8988T (cell line): ENCODE measurements around the gene GPM6B.

Experiments
- DNase-seq: peaks from one replicate; pipeline ENCODE4 v3.0.0; 2011

GPM6B gene

DNA sequence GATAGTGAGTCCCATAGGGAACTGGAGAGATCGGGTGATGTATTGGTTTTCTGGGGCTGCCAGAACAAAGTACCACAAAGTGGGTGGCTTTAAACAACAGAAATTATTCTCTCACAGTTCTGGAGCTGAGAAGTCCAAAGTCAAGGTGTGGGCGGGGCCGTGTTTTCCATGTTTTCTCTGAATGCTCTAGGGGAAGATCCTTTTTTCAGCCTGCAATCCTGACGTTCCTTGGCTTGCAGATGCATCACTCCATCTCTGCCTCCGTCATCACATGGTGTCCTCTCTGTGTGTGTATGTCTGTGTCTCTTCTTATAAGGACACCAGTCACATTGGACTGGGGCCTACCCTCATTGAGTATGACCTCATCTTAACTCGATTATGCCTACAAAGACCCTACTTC is 7.9 kb upstream of the GPM6B start:
- no peak for DNase-seq

DNA sequence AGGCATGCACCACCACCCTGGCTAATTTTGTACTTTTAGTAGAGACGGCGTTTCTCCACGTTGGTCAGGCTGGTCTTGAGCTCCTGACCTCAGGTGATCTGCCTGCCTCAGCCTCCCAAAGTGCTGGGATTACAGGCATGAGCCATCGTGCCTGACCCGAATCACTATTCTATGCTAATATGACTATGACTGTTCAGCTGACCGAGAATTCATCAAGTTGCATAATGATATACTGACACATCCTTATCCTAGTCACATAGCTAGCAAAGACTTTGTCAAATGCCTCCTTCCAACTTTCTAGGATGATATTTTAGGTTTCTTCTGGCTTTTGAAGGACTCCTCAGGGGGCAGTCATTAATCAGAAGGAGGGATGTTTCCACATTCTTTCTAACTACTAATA is 4.8 kb upstream of the GPM6B start:
- no peak for DNase-seq

DNA sequence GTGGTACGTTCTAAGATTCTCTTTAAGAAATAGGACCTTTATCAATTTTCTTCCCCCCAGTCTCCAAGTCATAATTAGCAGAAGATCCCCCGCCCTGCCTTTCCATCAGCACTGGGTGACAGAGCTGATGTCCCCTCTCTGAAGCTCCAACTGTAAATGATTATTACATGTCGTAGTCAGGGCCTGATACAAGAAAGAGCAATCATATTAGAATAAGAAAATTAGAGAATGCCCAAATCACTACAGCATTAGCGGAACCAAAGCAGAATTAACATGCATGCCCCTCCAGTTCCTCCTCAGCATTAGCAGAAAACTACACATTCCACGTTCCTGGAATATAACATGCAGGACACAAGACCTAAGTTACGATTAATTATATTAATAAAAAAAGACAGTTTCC is 717 bp downstream of the GPM6B start:
- no peak for DNase-seq

DNA sequence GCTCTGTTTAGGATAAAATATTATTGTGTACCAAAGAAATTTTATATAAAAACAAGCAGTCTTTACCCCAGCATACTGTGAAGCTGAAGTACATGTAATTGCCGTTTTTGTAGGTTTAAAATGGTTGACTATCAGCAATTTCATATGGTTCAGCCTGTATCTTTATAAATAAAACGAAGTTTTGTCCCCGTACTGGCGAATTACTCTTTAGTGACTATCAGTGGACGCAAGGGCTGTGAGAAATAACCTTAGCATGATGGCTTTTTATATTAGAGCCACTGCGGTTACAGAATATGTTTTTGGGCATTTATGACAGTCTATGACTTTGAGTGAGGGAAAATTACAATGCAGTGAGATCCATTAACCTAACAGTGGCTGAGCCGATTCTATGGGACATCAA is 1.2 kb downstream of the GPM6B start:
- DNase-seq: no peak

DNA sequence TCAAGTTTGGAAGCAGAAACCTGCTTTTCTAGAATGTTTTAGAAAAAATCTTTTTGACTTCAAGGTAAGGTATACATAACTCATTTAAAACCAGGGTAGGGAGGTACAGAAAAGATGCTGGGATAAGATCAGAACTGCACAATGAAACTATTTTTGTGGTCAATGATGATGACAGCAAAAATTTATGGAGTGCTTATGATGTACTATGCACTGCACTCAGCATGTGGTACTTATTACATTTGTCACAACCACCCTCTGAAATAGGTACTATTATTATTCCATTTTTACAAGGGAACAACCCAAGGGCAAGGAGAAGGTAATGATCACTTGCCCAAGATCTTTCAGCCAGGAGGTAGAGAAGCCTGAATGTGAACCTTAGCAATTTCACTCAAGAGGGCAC is 8.0 kb downstream of the GPM6B start:
- DNase-seq: no peak

DNA sequence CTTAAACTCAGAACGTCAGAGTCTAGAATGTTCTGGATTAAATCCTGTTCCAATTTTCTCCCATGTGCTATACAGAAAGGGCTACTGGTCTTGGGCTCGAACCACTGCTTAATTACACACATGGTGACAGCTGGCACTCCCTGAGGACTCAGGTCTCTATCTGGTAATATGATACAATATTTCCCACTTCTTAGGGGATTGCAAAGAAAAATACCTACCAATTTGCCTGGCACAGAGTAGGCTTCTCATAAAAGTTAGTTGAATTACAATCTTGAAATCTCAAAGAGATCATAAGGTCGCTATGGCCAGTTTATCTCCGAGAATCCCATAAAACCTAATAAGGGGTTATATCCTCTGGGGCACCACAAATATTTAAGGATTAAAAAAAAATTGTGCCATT is 8.6 kb downstream of the GPM6B start:
- DNase-seq: no peak

DNA sequence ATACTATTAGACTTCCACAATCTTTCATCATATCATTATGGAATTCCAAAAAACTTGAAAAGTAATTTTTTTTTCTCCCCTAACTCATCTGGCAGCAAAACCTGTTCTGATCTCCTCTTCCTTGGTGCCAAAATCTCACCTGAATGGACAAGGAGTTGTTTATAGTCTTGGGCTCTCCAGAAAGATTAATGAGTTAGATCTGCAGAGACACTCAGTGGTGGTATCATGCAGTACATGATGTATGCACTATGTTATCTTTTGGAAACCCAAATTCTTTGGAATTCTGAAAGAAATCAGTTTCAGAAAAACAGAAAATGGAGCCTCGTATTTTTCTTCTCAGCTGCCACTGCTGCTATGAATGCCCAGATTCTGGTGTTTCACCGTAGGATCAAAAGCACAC is 11.7 kb downstream of the GPM6B start:
- DNase-seq: no peak

DNA sequence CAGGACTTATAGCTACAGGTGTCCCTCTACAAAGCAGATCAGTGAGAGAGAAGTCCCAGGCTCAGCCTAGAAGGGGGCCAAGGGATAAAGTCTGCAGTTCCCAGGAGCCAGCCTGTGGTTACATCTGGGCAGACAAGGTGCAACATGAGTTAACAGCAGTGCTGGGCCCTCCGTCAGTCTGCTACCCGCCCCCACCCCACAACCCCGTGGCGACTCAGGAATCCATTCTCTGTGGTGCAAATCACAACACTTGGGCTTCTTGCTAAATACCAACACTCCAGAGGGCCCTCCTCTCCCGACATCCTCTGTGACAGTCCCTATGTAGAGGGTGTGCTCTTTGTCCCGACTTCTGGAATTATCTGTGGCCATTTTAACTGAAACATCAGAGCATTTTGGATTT is 13.8 kb downstream of the GPM6B start:
- DNase-seq: no peak

DNA sequence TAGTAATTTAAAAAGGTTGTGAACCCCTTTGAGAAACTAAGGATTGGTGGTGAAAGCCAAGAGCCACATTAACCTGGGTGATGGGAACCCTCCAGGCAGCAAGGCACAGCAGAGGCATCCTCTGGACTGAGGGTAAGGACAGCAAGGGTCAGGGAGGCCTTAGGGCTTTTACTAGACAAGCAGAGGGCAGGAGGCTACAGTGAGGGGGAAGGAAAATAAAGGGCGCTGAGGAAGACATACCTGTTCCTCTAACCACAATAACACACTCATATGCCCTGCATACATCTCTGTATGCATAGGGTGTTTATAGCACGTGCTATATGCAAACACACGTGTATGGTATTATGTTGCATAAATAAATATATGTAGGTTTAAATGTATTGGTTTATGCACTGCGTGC is 18.7 kb downstream of the GPM6B start:
- no peak for DNase-seq

DNA sequence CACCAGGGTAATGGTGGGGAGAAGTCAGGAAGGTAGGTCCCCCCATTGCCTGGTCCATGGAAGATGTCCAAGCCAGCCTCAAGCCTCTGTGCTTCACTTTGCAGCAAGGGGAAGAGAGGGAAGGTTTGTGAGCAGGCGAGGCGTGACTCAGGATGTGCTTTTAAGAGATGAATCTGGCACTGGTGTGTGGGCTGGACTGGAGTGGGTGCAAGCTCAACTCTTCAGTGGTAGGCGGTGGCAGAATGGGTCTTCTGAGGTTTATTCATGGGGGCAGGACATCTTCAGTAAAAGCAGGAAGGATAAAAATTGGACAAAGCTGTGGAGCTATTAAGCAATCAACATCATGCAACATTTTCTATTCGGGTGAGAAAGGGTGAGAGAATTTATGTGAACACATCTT is 19.4 kb downstream of the GPM6B start:
- no peak for DNase-seq

DNA sequence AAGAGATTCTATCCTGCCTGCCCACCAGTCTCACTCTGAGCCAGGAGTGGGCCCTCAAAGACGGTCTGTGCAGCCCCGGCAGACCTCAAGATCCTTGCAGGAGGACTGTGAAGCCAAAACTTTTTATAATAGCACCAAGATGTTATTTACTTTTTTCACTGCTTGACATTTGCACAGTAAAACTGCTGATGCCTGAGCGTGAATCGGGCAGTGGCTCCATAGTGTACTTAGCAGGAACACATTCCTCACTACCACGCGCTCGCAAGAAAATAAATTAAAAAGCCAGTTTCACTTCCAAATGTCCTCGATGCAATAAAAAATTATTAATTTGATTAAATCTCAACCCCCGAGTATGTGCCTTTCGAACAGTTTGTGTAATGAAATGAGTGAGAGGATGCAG is 22.5 kb downstream of the GPM6B start:
- no peak for DNase-seq

DNA sequence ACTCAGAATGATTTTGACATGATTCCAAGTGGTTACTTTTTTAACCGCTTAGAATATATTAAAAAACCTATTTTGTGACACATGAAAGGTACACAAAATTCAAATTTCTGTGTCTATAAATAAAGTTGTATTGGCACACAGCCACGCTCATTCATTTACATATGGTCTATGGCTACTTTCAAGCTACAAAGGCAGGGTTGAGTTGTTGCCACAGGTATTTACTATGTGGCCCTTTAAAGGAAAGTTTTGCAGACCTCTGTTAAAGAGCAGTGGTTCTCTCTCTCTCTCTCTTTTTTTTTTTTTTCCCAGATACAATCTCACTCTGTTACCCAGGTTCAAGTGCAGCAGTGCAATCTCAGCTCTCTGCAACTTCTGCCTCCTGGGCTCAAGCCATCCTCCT is 23.0 kb downstream of the GPM6B start:
- DNase-seq: no peak

DNA sequence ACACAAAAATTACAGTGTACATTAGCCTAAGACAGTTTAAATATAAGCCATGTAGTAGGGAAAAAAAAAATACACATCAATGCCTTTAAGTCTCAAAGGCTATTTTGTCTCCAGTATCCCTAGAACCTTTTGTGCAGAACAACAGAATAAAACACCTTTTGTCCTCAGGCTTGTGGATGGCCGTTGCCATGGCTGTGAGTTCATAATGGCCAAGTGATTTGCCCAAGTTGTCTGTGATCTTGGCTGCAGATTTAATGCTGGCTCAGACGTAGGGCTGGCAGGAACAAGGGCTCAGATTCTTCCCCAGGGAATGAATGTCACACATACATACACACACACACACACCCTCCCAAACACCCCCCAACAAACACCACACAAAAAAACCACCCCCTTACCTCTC is 25.3 kb downstream of the GPM6B start:
- no peak for DNase-seq

DNA sequence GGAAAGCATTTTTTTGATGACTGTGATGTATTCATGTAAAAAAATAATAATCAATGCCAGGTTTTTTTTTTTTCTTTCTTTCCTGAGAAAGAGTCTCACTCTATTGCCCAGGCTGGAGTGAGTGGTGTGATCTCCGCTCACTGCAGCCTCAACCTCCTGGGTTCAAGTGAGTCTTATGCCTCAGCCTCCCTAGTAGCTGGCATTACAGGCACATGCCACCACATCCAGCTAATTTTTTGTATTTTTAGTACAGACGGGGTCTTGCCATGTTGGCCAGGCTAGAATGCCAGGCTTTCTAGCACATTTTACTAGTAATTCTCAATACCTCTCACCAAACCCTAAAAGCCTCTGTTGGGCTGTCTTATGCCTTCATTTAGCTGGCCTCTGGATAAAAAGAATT is 25.7 kb downstream of the GPM6B start:
- no peak for DNase-seq

DNA sequence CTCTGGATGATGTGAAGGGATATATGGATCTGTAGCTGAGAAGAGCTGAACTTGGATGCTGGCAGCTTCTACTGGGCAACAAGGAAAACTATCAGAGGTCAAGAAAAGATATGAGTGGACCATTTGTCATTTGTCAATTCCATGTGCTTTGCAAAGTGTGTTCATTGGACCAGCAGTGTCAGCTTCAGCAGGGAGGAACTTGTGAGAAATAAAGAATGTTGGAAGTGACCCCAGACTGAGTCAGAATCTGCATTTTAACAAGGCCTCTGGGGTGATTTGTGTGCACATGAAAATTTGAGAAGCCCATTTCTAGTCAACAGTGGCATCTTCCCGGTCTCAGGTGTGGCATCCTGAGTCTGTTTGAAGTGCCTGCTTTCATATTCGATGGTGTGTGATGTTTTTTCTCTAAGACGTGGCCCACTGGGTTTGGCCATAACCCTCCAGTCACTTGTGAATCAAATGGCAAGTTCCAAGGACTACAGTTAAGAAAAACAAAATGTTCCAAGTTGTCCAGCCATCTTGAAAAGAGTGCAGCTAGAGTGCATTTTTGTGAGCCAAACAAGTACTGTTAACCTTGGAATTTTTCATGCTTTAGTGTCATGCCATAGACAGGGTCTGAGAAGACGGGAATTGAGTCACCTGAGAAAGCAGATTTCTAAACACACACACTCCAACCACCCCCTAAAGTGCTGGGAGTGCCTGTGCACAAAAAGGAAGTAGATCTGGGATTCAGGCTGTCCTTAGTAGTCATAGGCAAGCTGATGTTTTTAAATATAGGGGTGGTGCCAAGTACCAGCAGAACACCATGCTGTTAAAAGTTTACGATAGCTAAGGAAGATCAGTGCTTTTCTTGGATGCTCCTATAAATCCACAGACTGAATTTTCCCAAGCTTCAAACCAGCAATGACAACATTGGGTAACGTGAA is 26.4 kb downstream of the GPM6B start:
- no peak for DNase-seq

DNA sequence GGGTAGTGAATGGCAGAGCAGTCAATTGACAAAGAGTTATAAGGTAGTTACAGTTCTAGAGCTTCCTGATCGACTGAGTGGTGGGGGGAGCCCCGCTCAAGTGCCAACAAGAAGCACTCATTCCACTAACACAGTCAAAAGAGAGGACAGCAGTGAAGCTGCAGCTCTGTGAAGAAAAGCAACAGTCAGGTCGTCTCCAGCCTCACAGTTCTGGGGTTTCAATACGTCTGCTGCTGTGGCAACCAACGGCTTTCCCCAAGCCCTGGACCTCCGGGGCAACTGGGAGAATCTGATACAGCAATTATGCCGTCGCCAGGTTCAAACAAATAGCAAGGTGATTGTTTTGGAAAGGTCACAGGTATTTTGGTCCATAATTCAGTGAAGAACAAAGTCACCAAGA is 30.8 kb downstream of the GPM6B start:
- no peak for DNase-seq

DNA sequence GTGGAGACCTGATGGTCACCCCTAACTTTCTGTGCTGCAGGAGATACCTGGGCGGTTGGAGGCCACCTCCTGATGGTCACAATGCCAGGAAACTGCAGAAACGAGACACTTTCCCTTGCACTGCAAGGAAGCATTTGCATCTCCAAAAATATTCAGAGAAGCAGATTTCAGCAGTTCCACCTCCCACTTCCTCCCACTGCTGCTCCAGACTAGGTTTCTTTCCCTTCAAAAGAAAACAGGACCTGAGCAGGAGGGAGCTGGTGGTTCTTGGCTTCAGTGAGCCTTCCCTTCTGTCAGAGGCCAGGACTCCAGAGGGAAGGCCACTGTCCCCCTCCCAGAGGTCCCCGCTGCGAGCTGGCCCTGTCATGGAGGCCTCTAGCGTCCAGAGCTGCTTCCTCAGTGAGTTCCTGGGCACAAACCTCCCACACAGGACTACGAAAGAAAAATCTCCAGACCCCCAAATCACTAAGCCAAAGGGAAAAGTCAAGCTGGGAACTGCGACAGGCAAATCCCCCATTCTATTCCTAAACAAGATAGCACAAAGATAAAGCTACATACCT is 35.9 kb downstream of the GPM6B start:
- no peak for DNase-seq

DNA sequence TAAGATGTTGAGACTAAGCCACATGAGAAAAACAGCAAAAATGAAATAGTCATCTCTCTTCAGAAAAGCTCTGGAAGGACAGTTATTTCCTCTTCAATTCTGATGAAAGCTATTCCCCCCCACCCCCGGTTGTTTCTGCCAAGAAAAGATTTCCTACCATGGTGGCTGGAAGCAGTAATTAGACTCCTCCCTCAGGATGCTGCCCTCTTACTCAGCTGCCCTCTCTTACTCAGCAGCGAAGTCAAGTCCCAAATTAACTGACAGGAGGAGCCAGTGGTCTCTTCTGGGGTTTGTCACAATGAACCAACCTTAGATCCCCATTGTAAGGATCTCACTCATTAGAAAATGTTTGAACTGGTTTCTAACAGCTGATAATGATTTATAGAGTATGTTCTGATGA is 38.0 kb downstream of the GPM6B start:
- DNase-seq: no peak

DNA sequence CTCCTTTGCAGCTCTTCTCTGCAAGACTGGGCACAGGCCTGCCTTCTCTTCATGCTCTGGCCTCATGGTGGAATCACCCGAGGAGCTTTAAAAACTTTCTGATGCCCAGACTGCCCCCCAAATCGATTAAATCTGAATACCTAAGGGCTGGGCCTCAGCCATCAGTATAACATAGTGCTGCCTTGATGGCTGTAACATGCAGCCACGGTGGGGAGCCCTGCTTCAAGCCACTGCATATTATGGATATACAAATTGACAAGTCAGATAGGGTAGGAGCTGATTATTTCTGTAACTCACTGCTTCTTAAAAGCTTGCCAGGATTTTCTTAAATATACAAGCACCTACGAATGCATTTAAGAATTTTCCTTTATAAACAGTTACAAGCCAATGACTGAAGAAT is 40.5 kb downstream of the GPM6B start:
- no peak for DNase-seq

DNA sequence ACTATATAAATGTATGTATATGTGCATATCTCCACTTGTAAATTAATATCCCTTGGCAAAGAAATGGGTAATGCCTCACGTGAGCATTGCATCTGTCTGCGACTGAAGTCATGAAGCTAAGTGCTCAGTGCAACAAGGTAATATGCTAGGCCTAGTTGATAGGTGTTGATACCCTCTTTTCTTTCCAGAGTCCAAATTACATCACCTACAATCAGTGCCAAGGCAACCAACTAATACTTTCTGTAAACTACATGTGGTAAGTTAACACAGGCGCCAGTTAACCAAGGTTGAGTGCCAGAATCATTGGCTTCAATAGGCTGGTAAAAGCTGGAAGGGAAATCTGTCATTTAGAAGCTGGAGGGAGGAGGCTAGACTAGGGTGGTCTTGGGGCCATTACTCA is 41.1 kb downstream of the GPM6B start:
- no peak for DNase-seq

DNA sequence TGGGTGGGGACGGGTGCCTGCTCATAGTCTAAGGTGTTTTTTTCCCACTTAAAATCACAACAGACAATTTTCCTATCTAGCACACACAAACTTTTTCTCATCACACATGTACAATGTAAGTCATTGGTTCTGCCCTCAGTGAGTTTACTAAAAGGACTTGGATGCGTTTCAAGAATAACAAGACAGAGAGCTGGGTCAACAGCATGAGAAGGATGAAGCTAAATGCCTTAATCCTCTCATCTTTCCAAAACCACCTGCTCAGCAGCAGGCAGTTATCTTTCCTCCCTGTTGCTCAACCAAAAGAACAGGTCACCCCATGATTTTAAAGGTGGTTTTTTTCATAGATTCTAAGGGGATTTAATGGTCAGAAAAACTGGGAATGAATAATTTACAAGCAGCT is 42.2 kb downstream of the GPM6B start:
- DNase-seq: no peak

DNA sequence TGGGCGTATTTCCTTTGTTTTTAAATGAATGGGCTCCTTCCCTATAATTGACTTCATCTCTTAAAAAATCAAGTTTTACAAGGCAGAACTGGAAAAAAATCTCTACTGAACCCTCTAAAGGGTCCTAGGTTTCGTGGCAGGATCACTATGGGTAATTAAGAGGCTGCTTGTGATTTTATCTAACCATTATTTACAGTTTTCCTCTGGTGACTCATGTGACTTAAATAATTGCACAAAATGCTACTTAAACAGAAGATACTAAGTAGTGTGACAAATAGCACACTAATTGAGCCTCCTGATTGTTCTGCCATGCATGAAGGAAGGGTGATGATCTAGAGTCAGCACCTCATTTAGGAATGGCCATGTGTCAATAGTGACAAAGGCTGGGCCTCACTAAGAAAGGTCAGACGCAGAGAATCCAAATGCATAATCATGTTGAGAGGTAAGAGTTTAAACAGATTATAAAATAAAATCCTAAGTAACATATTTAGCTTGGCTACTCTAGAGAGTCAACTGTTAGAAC is 46.8 kb downstream of the GPM6B start:
- no peak for DNase-seq

DNA sequence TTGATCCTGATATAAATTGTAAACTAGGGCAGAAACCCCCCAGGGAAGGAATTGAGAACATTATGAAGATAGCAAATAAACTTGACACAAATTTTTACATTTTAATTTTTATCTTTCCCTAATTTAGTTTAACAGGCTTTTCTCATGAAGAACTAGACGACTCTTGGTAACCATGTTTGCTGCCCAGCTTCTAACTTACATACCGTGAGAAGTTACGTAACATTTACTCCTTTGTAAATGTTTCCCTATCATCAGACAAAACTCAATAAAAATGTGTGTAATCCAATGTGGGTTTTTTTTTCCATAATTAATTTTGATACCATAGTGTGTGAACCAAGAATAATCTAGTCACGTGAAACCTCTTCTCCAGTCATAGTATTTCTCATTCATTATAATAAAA is 48.0 kb downstream of the GPM6B start:
- no peak for DNase-seq

DNA sequence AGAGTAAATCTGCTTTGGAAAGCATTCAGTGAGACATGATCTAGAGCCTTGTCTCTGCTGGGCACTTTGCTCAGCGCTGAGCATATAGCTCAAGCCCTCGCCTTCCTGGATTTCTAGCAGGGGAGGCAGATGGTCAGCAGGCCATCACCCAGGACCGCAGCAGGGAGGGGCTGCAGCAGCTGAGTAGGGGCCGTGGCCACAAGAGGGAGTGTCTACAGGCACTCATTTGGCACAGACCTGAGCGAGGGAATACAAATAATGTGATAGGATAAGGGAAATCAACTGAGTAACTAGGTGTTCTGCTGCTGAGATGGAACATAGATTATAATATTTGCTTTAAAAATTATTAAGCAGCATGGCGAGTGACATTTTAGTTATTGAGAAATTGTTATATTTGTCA is 52.1 kb downstream of the GPM6B start:
- DNase-seq: no peak

DNA sequence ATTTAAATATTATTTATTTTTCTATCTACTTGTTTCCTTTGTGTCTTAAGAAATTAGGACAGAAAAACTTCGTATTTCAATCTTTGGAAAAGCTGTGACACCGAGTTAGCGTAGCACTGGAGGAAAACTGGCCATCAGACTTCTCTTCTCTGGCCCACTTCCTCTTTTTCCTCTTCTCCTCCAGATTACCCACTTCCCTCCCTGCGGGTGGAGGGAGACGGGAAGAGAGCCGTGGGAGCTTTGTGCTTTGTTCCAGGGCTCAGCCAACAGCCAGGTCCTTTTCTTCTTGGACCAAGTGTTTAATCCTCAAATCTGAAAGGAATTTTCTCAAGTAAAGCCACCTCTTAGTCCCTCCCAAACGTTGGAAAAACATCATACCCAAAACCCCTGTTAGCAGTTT is 52.6 kb downstream of the GPM6B start:
- no peak for DNase-seq
